Measurements from ENCODE around the gene MRTFA.
"Not testable (repeated sequence)": the region's sequence is repeated elsewhere in the genome, so short reads cannot be mapped to it uniquely, and the experiment has no call there.

Gene MRTFA

DNA sequence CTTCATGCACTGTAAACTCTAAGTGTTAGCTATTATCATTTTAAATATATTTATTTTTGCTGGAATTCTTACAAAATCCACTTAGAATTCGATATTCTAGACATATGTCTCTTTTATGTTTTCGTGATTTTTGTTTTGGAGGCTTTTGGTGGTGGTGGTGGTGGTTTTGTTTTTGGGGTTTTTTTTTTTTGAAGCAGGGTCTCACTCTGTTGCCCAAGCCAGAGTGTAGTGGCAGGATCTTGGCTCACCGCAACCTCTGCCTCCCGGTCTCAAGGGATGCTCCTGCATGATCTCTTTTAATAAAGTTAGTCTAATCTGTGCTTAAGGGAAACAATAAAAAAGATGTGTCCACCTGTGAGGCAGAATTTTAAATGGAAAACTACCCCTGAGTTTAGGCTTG, 117.7 kb downstream of the MRTFA start:
- DNase-seq = no peak

DNA sequence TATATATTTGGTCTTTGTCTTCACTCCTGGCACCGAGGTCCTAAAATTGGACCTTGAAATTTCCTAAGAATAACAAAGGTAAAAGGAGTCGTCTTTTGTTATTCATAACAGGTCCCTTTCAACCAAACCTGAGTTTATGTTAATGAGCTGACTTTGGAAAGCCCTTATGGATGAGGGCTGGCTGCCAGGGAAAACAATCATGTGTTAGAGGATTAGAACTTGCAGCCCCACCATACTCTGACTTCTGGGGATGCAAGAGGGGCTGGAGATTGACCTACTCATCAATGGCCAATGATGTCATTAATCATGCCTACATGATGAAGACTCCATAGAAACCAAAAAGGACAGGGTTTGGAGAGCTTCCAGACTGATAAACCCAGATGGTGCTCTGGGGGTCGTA, 118.9 kb downstream of the MRTFA start:
- no peak for DNase-seq

DNA sequence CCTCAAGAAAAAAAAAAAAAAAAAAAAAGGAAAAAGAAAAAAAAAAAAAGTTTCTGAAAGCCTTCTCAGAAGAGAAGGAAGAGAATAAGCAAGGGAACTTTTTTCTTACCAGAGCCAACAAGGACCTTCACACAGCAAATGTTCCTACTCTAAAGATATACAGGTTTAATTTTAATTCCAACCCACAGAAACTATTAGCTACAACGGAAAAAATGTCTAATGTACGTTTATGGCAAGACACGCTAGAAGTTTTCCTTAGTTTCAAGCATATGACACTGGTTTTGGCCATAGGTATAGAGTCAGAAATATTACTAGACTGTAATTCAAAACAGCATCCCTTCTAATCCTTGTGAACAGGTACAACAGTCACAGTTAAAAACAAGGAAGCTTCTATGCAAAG, 120.1 kb downstream of the MRTFA start:
- no peak for DNase-seq

DNA sequence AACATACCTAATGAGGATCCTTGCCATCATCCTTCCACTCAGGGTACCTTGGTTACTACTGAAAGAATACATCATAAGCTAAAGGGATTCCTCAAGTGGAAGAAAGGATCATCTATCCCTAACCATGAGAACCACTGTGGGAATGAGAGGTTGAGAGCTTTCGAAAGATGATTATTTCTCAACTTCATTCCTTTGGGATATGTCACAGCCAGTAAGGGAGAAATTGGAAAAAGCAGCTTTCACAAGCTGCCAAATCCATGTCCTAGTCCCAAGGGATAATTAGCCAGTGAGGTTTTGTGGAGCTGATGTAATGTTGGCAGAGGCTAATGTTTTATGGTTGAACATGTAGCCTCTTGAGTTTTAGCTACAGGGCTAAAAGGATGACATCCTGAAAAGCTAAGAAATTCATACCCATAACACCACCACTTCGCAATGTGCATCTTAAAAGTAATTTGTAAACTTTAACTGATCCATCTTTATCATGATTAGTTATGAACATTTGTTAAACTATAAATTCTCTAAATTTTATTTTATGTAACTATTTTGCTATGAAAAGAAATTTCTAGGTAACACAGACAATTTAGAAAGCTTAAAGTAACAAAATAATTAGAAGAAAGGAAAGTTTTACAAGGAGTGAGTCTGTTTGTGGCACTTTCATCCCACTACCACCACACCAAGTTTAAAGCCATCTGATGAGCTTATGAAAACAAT, 123.9 kb downstream of the MRTFA start:
- DNase-seq = no peak

DNA sequence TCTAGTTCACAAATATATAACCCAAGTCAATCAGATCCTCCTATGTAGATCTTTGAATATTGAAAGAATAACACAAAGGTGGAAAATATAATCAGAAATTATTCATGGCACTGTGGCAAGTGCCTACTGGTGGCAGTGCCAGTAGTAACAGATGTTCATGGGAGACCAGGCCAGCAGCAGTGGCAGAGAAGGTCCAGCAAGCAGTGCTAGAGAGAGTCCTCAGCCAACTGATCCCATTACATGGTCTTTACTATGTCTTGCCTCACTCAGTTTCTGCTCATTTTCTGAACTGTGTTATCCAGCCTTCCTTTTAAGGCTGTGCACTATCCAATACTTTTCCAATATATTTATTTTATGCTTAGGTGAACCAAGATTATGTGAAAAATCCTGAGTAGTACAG, 124.9 kb downstream of the MRTFA start:
- no peak for DNase-seq

DNA sequence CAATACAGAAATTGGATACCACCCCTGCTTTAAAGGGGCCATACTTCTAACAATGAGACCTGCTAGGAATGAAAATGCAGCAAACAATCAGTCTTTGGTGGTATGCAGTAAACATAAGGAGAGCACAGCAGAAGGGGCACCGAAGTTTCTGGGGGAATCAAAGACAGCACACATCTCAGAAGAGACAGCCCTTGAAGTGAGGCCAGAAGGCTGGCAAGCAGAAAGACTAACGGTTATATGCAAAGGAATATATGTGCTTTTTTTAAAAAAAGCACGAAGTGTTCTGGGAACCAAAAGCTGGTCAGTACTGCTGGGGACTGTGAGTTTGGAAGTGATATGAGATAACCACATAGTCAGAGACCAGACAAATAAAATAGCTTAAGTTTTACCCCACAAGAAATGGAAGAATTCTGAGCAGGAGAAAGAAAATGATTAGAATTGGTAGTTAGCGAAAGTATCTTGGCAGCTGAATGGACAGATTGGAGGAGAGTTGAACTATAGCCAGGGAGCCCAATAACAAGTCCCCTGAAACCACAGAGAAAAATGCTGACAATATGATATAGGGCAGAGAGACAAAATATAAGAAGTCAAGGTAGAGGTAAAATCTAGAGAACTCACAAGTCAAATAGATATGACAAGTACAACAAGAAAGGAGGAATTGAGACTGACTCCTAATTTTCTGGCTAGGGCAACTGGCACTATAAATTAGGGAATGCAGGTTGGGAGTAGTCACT, 125.7 kb downstream of the MRTFA start:
- no peak for DNase-seq

DNA sequence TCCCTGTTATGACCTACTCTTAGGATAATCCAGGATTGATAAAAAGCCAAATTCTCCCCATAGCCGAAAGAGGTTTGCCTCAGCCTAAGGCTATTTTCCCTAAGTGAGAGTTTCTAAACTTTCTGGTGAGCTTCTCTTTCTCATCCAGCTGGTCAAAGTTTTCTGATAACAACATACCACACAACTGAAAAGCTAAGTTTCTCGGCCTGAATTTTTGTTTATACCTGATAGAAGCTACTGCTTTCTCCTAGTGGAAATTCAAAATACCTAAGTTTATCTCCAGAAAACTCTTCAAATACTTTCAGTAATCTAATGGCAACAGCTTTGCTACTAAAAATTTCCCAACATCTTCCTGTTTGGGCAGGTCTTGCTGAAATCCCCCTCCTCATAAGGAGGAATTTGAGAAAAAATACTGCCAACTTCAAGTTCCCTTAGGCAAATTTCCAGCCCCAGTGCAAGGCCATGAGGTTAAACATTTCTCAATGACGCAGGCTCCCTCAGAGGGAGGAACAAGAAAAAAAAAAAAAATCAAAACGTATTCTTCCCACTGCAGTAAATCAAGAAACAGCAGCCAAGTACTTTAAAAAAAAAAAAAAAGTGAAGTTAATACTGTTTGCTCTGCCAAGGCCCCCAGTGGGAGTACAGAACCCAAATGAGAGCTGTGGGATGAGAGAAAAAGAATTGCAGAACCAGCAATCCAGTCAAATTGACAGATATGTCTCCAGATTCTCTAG, 127.0 kb downstream of the MRTFA start:
- DNase-seq = no peak

DNA sequence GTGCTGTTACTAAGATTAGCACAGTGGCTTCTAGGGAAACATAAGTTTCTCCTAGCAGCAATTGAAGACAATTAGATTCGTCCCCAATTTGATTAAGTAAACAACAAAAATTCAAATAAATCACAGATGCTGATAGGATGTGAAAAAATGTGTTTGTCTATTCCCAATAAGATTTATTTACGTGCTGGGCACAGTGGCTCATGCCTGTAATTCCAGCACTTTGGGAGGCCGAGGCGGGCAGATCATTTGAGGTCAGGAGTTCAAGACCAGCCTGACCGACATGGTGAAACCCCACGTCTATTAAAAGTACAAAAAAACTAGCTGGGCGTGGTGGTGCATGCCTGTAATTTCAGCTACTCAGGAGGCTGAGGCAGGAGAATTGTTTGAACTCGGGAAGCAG, 128.5 kb downstream of the MRTFA start:
- not testable (repeated sequence) for DNase-seq

DNA sequence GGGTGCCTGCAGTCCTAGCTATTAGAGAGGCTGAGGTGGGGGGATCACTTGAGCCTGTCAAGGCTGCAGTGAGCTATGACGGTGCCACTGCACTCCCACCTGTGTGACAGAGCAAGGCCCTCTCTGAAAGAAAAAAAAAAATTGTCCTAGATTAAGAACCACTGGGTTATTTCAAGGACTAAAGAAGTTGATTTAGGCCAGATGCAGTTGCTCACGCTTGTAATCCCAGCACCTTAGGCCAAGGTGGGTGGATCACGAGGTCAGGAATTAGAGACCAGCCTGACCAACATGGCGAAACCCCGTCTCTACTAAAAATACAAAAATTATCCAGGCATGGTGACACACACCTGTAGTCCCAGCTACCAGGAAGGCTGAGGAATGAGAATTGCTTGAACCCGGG, 129.0 kb downstream of the MRTFA start:
- DNase-seq = no peak

DNA sequence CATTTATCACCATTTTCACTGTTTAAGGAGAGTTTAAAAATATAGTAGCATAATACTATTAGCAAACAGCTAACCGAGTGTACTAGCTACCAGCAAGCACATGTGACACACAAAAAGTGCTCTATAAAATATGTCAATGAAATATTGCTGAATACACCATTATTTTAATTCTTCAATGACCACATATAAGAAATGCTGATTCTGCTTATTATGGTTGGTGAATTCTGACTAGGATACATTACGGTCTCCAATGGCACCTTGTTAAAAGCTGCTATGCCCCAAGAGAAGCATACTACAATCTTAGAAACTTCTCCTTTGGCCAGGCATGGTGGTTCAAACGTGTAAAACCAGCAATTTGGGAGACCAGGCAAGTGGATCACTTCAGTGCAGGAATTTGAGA, 129.8 kb downstream of the MRTFA start:
- no peak for DNase-seq

DNA sequence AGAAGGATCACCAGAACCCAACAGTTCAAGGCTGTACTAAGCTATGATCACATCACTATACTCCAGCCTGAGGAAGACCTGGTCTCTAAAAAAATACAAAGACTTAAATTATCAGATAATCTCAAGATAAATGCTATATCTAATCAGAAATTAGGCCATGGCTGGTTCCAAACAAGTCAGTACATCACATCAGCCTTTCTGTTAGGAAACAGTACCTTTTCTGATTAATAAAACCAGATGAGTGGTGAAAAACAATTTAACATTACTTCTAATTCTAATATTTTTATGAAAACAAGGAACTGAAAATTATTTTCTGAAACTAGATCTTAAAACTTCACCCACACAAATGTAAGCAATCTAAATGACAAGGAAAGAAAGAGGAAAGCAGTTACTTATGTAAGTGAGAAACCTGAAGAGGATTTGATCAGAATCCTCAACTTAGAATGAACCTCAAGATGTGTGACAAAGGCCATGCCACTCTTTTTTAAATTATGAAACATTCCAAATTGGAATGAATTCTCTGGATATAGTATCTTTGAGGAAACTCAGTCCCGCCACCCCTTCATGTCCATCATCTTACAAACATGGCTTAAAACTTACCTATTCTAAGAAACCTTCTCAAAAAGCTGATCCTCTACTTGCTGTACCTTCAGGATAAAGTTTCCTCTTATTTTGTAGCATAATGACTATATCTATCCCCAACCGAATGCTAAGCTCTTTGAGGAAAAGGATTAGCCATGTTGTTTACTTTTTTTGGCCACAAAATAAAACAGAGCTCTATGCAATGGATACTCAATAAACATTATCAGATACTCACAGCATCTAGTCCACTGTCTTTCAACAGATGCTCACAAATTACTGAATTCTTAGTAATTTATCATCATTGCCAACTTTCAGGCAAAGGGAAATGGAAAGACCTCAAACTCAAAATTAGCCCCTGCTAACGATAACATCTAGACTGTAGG, 132.0 kb downstream of the MRTFA start:
- no peak for DNase-seq

DNA sequence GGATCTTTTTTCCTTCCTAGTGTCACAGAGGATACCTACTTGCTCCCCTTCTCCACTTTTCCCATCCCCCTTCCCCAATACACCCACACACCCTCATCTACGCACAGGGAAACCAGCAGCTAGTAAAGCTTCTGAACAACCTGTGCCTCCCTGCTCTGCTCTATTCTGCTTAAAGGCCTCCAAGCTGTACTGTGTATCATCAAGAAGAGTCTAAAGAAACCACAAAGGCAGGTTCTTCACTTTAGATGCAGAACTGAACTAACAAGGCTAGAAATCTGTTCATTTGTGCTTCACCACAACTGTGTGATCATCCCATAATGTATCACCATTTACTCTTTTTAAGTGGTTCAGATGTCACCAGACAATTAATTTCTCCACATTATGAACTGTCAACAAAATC, 133.6 kb downstream of the MRTFA start:
- DNase-seq = no peak

DNA sequence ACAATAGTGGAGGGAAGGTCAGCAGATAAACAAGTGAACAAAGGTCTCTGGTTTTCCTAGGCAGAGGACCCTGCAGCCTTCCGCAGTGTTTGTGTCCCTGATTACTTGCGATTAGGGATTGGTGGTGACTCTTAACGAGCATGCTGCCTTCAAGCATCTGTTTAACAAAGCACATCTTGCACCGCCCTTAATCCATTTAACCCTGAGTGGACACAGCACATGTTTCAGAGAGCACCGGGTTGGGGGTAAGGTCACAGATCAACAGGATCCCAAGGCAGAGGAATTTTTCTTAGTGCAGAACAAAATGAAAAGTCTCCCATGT, 136.1 kb downstream of the MRTFA start:
- not testable (repeated sequence) for DNase-seq

DNA sequence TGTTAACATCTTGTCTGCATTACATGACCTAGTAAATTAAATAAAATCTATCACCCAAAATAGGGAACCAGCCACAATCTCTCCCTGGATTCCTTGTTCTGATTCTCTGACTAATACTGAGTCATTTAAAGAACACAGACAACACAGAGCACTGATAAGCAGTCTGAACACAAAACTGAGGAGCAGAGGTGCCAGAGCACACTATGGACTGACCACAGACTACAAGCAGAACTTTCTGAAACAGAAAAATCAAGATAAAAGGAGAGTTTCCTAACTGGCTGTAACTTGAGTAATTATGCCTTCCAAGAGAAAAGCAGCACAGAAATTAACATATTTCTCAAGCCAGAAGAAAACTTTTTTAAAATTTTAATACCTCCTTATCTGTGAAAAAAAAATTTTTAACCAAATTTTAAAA, 137.3 kb downstream of the MRTFA start:
- no peak for DNase-seq

DNA sequence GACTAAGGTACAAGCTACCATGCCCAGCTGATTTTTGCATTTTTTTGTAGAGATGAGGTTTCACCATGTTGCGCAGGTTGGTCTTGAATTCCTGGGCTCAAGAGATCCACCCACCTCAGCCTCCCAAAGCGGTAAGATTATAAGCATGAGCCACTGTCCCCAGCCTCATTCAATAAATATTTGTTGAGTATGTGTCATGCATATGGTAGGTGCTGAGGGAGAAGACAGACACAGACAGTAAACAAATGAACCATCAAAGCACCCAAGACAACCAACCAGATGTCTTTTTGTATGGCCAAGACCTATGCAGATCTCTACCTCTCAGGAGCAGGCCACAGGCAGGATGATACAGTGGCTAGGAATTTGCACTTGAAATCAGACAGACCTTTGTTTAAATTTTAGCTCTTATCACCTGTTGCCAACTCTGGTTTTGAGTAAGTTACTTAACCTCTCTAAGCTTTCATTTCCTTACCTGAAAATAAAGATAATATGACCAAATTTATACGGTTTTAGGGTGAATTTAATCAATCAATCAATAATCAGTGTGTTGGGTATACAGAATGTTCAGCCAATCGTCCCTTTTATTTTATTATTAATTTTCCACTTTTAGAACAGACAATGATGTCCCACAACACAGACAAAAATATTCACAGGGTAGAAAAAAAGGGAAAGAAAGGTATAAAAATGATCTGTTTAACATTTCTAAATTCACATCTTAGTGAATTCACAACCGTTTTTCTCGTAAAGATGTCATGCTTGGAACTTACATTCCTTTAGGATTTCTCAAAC, 137.9 kb downstream of the MRTFA start:
- DNase-seq = no peak

DNA sequence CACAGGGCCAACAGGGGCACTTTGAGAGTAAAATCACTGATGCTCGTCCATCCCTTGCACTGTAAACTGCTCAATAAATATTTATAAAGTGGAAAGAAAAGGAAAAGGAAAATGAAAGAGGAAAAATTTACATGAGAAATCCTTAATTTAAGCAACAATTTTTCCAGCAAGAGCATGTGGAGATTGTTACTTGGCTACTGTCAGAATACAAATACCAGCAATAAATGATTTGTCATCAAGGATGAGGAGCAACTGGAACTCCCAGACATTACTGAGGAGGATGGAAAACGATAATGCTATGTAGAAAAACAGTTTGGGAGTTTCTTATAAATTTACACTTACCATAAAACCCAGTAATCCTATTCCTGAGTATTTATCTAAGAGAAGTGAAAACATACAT, 143.1 kb downstream of the MRTFA start:
- no peak for DNase-seq

DNA sequence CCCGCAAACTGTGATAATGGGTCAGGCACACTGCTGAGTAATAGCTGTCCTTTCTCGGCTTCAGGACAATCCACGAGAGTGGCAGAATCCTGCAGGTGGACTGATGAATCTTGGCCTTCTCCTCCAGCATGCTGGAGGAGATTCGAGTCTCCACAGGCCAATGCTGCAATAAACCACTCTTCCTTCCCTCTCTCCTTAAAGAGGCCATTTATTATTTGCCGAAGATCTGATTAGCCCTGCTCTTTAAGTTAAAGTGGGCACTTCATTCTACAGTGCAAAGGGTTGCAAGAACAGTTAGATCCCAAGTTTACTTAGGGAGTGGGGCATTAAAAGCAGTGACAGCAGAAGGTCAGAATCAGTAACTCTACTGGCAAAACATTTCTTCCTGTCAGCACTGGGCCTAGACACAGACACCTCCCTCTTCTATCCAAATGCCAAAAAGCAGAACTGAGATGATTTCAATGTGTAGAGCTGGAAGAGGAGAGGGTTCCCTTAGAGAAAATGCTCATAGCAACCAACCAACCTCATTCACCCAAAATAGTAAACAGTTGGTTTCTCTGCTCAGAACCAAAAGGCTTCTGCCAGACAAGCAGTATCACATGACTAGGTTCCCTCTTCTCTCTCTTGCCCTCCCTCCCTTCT, 144.4 kb downstream of the MRTFA start:
- no peak for DNase-seq

DNA sequence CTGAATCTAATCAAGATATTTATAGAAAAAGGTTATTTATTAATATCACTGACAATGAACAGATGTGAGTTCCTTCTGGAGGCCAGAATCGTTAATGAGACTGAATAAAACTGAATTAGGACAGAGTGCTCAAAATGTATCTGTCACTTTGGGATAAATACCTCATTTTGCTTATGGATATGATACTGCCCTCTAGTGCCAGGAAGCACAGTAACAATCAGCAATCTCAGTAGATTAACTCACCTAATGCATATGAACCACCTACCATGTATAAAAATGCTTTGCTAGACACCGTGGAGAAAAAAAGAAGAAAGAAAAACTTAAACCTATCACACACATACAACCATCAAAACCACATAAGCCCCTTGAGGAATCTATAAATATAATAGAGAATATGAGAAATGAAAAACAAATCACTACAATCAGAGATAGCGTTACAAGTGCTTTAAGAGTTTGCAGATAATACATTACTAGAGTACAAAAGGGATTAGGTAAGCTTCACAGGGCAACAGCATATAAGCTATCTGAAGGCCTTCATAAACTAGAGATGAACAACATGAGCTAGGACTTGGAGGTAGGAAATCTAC, 148.8 kb downstream of the MRTFA start:
- no peak for DNase-seq

DNA sequence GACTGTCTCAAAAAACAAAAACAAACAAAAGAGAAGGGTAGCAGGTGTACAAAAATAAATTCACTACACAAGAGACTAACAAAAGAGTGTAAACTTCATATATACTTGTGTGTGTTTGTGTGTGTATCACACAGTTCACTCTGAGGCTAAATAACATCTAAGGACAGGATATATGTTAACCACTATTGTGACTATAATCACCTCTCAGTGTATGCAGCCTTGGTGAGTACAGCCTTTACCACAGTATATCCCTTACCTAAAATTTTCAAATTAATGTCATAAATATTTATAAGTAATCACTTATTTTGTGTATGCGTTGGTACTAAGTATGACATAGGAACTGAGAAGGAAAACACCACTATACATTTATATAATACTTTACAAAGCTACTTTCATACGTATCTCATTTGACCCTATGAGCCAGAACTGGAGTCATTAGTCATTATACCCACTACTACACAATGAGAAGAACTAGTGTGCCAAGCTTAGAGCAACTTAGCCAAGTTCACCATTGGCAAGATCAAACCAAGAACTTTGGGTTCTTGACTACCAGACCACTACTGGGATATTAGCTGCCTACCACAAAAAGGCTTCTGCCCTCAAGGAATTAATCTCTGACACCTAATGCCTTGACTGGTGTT, 149.4 kb downstream of the MRTFA start:
- DNase-seq = no peak

DNA sequence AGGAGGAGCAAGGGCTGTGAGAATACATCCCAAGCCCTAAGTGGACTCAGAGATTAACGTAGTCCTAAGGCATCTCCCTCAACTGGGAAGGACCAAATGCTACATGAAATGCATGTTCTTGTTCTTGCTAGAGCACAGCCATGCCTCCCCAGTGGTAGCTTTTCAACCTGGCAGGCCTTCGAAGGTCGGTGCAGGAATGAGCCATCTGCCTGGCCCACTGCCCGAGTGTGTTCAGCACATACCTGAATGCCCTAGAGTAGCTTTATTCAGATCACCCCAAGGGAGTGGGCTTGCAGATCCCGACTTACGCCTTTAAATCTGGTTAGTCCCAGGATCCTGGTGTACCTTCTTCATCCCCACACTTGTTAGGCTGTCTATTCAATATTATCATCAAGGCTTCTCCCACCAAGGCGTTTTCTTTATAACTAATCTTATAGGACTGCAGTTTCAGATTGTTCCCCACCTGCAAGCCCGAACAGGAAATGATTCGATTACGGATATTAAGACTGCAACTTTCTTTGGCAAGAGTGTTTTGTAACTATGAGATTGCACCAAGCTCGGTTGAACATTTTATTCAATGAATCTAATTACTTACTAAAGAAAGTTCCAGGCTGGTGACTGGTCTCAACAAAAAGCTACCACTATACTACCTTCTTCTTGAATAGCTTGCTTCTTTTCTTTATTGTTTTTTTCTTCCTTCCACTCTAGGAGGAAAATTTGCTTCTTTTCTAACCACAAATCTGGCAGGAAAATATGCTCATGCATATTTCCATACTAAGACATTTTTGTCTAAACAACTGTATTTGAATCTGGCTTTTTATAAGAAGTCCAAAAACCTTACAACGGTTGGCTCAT, 150.5 kb downstream of the MRTFA start:
- DNase-seq = no peak
